ENCODE measurements around the gene CUX1. TPM values are rescaled to one million over a fixed set of nuclear protein-coding genes. Genes with fewer than 3 reads are reported as not detected.
A peak's percentile ranks its signal among the peaks of the same experiment; 100 is the strongest.

CUX1 gene
- total and polyA plus RNA-seq, 2 donors (not counting 1 experiment from before 2014, with no cell fraction given), result 10.8 to 86.5 TPM

DNA sequence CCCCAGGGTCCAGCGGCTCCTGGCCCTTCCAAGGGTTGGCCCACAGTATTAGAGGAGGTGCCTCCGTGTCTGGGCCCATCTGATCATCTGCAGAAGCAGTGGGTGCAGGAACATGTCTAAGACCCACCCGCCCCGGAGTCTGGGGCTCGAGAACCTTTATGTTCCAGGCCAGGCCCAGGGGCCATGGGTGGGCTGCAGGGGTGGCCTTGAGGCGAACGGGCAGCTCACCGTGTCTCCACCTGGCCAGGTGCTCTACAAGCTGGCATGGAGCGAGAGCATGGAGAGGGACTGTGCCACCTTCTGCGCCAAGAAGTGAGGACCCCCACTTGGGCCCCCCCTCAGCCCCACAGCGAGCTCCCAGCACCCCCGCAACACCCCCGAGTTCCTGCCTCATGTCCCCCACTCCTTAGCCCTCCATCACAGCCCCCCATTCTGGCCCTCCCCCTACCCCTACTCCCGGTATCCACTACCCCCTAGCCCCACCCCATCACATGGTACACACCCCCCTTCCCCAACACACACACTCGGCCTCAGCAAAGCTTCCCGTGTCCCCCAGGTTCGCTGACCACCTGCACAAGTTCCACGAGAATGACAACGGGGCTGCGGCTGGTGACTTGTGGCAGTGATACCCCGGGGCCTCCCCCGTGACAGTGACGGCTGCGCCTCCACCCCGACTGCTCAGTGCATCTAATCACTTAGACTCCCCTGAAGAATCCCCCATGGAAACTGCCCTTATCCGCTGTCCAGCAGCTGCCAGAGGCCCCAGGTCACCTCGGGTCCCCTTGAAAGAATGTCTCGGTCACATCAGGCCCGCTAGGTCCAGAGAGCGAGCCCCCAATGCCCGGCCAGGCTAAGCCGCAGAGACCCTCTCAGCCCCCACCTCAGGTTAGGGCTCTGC is 465.3 kb downstream of the CUX1 start:
- no peak overlapping the region for H3K9ac ChIP-seq (ENCODE audit: low read length)
- no peaks in the 10 kb centered on the region for H3K36me3 ChIP-seq (replicated peaks in 1 of 2; ENCODE audit: control extremely low read depth in 1 of 2, control insufficient read depth in 1 of 2, extremely low read depth in 1 of 2, insufficient read depth in 2 of 2, low read length in 1 of 2)
- H3K9me3 ChIP-seq (ENCODE audit: control extremely low read depth in 1 of 3, control insufficient read depth in 2 of 3, insufficient read depth in 1 of 3, low read length in 2 of 3), result no peaks in the 10 kb centered on the region
- intact Hi-C loops (cut with micrococcal nuclease), result no loop called here
- Mint-ChIP-seq H3K27me3 (no peaks in the 10 kb centered on the region), H3K4me1 (peaks cover 39% of the 10 kb centered on the region), H3K27ac (no peak overlapping the region), H3K4me3 (no peak overlapping the region), H3K9me3 (ENCODE audit: insufficient read depth) (no peaks in the 10 kb centered on the region)
- no peak for ATAC-seq (ENCODE audit: low read depth)
- H3K27ac ChIP-seq (ENCODE audit: low read length in 2 of 2), result no peak overlapping the region
- H2AFZ ChIP-seq (ENCODE audit: insufficient read depth, low read depth, low read length, poor library complexity, severe bottlenecking), result no peak overlapping the region
- H3K79me2 ChIP-seq (ENCODE audit: control insufficient read depth, insufficient read depth, low read length), result peaks cover 26% of the 10 kb centered on the region
- ChIA-PET CTCF (interaction anchor here (0.6 to 15.7 kb wide), 5 partner anchors 24 to 1139 kb away, joined by 3 to 351 read pairs (median 8); partner anchors contain the start of gene PRKRIP1), POLR2A (interaction anchor here (0.7 to 2.2 kb wide), 3 partner anchors 23 to 112 kb away, joined by 6 to 11 read pairs (median 7); partner anchors contain the start of gene PRKRIP1)
- no peak overlapping the region for H3K4me2 ChIP-seq (replicated peaks; ENCODE audit: low read depth, low read length, poor library complexity, severe bottlenecking)
- TF ChIP-seq, protein P1, sequence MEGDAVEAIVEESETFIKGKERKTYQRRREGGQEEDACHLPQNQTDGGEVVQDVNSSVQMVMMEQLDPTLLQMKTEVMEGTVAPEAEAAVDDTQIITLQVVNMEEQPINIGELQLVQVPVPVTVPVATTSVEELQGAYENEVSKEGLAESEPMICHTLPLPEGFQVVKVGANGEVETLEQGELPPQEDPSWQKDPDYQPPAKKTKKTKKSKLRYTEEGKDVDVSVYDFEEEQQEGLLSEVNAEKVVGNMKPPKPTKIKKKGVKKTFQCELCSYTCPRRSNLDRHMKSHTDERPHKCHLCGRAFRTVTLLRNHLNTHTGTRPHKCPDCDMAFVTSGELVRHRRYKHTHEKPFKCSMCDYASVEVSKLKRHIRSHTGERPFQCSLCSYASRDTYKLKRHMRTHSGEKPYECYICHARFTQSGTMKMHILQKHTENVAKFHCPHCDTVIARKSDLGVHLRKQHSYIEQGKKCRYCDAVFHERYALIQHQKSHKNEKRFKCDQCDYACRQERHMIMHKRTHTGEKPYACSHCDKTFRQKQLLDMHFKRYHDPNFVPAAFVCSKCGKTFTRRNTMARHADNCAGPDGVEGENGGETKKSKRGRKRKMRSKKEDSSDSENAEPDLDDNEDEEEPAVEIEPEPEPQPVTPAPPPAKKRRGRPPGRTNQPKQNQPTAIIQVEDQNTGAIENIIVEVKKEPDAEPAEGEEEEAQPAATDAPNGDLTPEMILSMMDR (IDR thresholded peaks at IDR 0.05), result no peak
- DNase-seq, result no peak
- H3K4me1 ChIP-seq (ENCODE audit: control insufficient read depth in 2 of 2, insufficient read depth in 2 of 2, low read length in 2 of 2), result peaks cover 30 to 40% of the 10 kb centered on the region in 2 donors
- 95% methylated on average over 28 of the region's 32 CpGs for WGBS (ENCODE audit: insufficient coverage)
- peaks cover 18% of the 10 kb centered on the region for H4K20me1 ChIP-seq (ENCODE audit: control insufficient read depth, insufficient read depth, low read length, poor library complexity, severe bottlenecking)
- no peaks in the 10 kb centered on the region for H3K27me3 ChIP-seq (replicated peaks in 1 of 4; ENCODE audit: control extremely low read depth in 1 of 4, control insufficient read depth in 3 of 4, insufficient read depth in 4 of 4, low read length in 3 of 4)
- H3K4me3 ChIP-seq (ENCODE audit: control extremely low read depth in 1 of 5, extremely low read depth in 1 of 5, insufficient read depth in 1 of 5, low read depth in 2 of 5, low read length in 4 of 5), result no peak overlapping the region

DNA sequence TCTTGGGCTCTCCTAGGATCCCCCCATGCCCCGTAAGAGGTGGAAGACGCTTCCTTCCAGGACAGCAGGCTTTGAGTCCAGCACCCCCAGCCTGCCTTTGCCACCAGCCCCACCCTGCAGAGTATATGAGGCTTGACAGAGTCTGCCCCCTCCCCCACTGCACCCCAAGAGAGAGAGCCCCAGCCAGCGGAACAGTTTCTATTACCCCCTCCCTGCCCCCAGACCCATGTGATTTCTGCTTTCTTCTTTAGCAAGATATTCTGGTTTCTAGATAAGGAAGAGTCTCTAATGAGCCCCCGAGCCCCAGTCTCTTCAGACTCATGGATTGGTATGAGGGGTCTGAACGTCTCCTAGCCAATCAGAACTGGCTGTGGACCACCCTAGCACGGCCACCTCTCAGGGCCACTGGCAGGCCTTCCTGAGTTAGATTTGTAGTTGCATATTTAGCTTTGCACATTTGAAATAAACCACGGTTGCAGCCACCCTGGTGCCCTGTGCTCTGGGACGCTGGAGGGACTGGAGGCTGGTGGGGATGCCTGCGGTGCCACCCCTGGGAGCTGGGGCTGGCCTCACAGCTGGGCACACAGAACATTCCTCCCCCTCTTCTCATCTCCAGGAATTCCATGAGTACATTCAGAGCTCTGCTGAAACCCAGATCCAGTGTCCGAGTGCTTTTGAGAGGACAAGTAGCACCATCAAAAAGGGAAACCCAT is 466.2 kb downstream of the CUX1 start:
- Histone ChIP-seq H3K27me3 (replicated peaks in 1 of 4; ENCODE audit: control extremely low read depth in 1 of 4, control insufficient read depth in 3 of 4, insufficient read depth in 4 of 4, low read length in 3 of 4) (no peaks in the 10 kb centered on the region), H3K9ac (ENCODE audit: low read length) (no peak overlapping the region), H3K4me3 (ENCODE audit: control extremely low read depth in 1 of 5, extremely low read depth in 1 of 5, insufficient read depth in 1 of 5, low read depth in 2 of 5, low read length in 4 of 5) (no peak overlapping the region), H3K4me2 (replicated peaks; ENCODE audit: low read depth, low read length, poor library complexity, severe bottlenecking) (peak overlapping the region; percentile 99), H3K4me1 (ENCODE audit: control insufficient read depth in 2 of 2, insufficient read depth in 2 of 2, low read length in 2 of 2) (peaks cover 37 to 49% of the 10 kb centered on the region in 2 donors), H3K27ac (ENCODE audit: low read length in 2 of 2) (no peak overlapping the region), H4K20me1 (ENCODE audit: control insufficient read depth, insufficient read depth, low read length, poor library complexity, severe bottlenecking) (peaks cover 27% of the 10 kb centered on the region), H3K36me3 (replicated peaks in 1 of 2; ENCODE audit: control extremely low read depth in 1 of 2, control insufficient read depth in 1 of 2, extremely low read depth in 1 of 2, insufficient read depth in 2 of 2, low read length in 1 of 2) (no peaks in the 10 kb centered on the region), H2AFZ (ENCODE audit: insufficient read depth, low read depth, low read length, poor library complexity, severe bottlenecking) (no peak overlapping the region), H3K9me3 (ENCODE audit: control extremely low read depth in 1 of 3, control insufficient read depth in 2 of 3, insufficient read depth in 1 of 3, low read length in 2 of 3) (no peaks in the 10 kb centered on the region), H3K79me2 (ENCODE audit: control insufficient read depth, insufficient read depth, low read length) (peaks cover 35% of the 10 kb centered on the region)
- no peaks in the 10 kb centered on the region for H3K27me3 Mint-ChIP-seq
- peaks cover 47% of the 10 kb centered on the region for H3K4me1 Mint-ChIP-seq
- DNase-seq (no peak), ATAC-seq (ENCODE audit: low read depth) (no peak)
- no peaks in the 10 kb centered on the region for H3K9me3 Mint-ChIP-seq (ENCODE audit: insufficient read depth)
- H3K4me3 Mint-ChIP-seq, result peak overlapping the region; percentile 77
- intact Hi-C loops (cut with micrococcal nuclease), result no loop called here
- TF ChIP-seq, protein P1 (IDR thresholded peaks at IDR 0.05), result no peak
- TF ChIP-seq EZH2 (IDR thresholded peaks at IDR 0.05; ENCODE audit: borderline replicate concordance, insufficient read depth, low read depth, low read length, poor library complexity, severe bottlenecking), result no peak
- WGBS (ENCODE audit: insufficient coverage), result 89% methylated on average over 8 of the region's 10 CpGs
- ChIA-PET CTCF (interaction anchor here (1.5 to 15.7 kb wide), 3 partner anchors 107 to 167 kb away, joined by 4 to 351 read pairs (median 5); partner anchors contain the start of gene PRKRIP1), POLR2A (interaction anchor here (0.6 to 2.2 kb wide), 3 partner anchors 24 to 111 kb away, joined by 6 to 7 read pairs (median 7); partner anchors contain the start of gene PRKRIP1)
- H3K27ac Mint-ChIP-seq, result peak overlapping the region; percentile 53
